HepG2 (cell line): ENCODE data around the gene CYP2S1. TPM values are rescaled to one million over a fixed set of nuclear protein-coding genes. Genes with fewer than 3 reads are reported as not detected.
A peak's percentile ranks its signal among the peaks of the same experiment; 100 is the strongest.

Experiments
- AGO2 ChIP-seq: fragments of 200-400 bp; formaldehyde crosslinking; optimal IDR thresholded peaks from 2 replicates; pipeline ENCODE3; 2017; ENCODE audit warnings: mild to moderate bottlenecking, low read depth, low read length, moderate library complexity
- CERS6 ChIP-seq: sonication (generic); formaldehyde crosslinking; IDR thresholded peaks from 2 replicates; pipeline ENCODE4 v1.5.0; 2020; ENCODE audit warnings: missing genetic modification reagents
- E2F2 ChIP-seq: sonication (generic); formaldehyde crosslinking; IDR thresholded peaks from 2 replicates; pipeline ENCODE4 v1.4.0; 2020; ENCODE audit warnings: missing genetic modification reagents, borderline replicate concordance
- E2F5 ChIP-seq: sonication (generic); formaldehyde crosslinking; conservative IDR thresholded peaks from 2 replicates; pipeline ENCODE4 v1.4.0; 2020; ENCODE audit warnings: missing genetic modification reagents
- HINFP ChIP-seq: sonication (generic); formaldehyde crosslinking; IDR thresholded peaks from 2 replicates; pipeline ENCODE4 v1.4.0; 2020; ENCODE audit warnings: low read depth, mild to moderate bottlenecking, missing genetic modification reagents
- HNRNPK ChIP-seq: fragments of 200-400 bp; formaldehyde crosslinking; IDR thresholded peaks from 2 replicates; pipeline ENCODE4 v1.6.1; 2018; ENCODE audit warnings: low read length, low read depth, moderate library complexity, mild to moderate bottlenecking; ENCODE audit not compliant: poor library complexity, severe bottlenecking
- MLXIP ChIP-seq: sonication (generic); formaldehyde crosslinking; IDR thresholded peaks from 2 replicates; pipeline ENCODE4 v1.9.0; 2021; ENCODE audit warnings: missing genetic modification reagents, borderline replicate concordance
- SAFB2 ChIP-seq: sonication (generic); formaldehyde crosslinking; IDR thresholded peaks from 2 replicates; pipeline ENCODE4 v1.5.1; 2020; ENCODE audit warnings: missing genetic modification reagents, low read depth, mild to moderate bottlenecking, borderline replicate concordance
- TEAD2 ChIP-seq: sonication (generic); formaldehyde crosslinking; IDR thresholded peaks from 2 replicates; pipeline ENCODE4 v1.9.0; 2021; ENCODE audit warnings: missing genetic modification reagents
- TFDP2 ChIP-seq: sonication (generic); formaldehyde crosslinking; IDR thresholded peaks from 2 replicates; pipeline ENCODE4 v1.4.0; 2020; ENCODE audit warnings: missing genetic modification reagents
- ZBTB37 ChIP-seq: sonication (generic); formaldehyde crosslinking; IDR thresholded peaks from 2 replicates; pipeline ENCODE4 v1.4.0; 2020; ENCODE audit warnings: mild to moderate bottlenecking, missing genetic modification reagents
- ZFP82 ChIP-seq: sonication (generic); formaldehyde crosslinking; IDR thresholded peaks from 2 replicates; pipeline ENCODE4 v1.5.1; 2020; ENCODE audit warnings: mild to moderate bottlenecking, missing genetic modification reagents, borderline replicate concordance
- ZKSCAN1 ChIP-seq: fragments of 150-350 bp; IDR thresholded peaks from 2 replicates; pipeline ENCODE4 v1.6.1; 2014; ENCODE audit warnings: low read length
- ZNF205 ChIP-seq: IDR thresholded peaks from 2 replicates; pipeline ENCODE4 v1.6.1; 2018; ENCODE audit warnings: missing biosample characterization, missing genetic modification reagents
- ZNF572 ChIP-seq: sonication (generic); formaldehyde crosslinking; IDR thresholded peaks from 2 replicates; pipeline ENCODE4 v1.5.1; 2020; ENCODE audit warnings: mild to moderate bottlenecking, missing genetic modification reagents
- ZNF749 ChIP-seq: sonication (generic); formaldehyde crosslinking; IDR thresholded peaks from 2 replicates; pipeline ENCODE4 v1.8.0; 2022; ENCODE audit warnings: mild to moderate bottlenecking, missing genetic modification reagents, moderate library complexity, borderline replicate concordance
- polyA plus RNA-seq, 8 experiments: library from polyadenylated mRNA; depleted of rRNA in 3 of 8; stranded (reverse) in 7 of 8; unstranded in 1 of 8; fragments of >200 nt; fragmentation: Illumina TruSeq in 4 of 8; extraction: Trizol in 4 of 8; gene quantifications; 2 replicates each; pipeline versions ENCODE4 v1.2.1 to v1.2.3, GENCODE V29; 2011 to 2016; ENCODE audit warnings: low read depth in 4 of 8, missing spikeins in 1 of 8, mixed read lengths in 1 of 8; ENCODE audit not compliant: insufficient read depth in 1 of 8
- total RNA-seq, 5 experiments: library from RNA; depleted of rRNA; stranded (reverse); fragments of >200 nt; fragmentation: Illumina TruSeq; extraction: Trizol; gene quantifications; 2 replicates each; pipeline ENCODE4 v1.2.3, GENCODE V29; 2016; ENCODE audit warnings: low read depth in 1 of 5

CYP2S1 gene
- total and polyA plus RNA-seq, 2 of the 13 experiments (the other 11 are each of a cell fraction or from before 2014, with no cell fraction given), result 0.09 to 2.1 TPM

- no peak for TF ChIP-seq HINFP (CRISPR knock-in tag)
- peak; percentile 27 for TF ChIP-seq AGO2
- no peak for TF ChIP-seq ZKSCAN1
- no peak for TF ChIP-seq ZNF205 (CRISPR knock-in tag)
- no peak for TF ChIP-seq ZNF572 (CRISPR knock-in tag)
- TF ChIP-seq HNRNPK, result peak; percentile 14
- TF ChIP-seq E2F5 (CRISPR knock-in tag), result no peak
- TF ChIP-seq CERS6 (CRISPR knock-in tag), result no peak
- no peak for TF ChIP-seq MLXIP
- no peak for TF ChIP-seq ZFP82
- no peak for TF ChIP-seq SAFB2 (CRISPR knock-in tag)
- TF ChIP-seq ZNF749 (CRISPR knock-in tag), result no peak
- no peak for TF ChIP-seq TFDP2
- TF ChIP-seq ZBTB37 (CRISPR knock-in tag), result no peak
- TF ChIP-seq E2F2 (CRISPR knock-in tag), result no peak
- no peak for TF ChIP-seq TEAD2 (CRISPR knock-in tag)
Observed at GRCh38 chr19:41218615-41219507, 25.8 kb downstream of the CYP2S1 start, which contains the start of gene AXL (continued).
